Endothelial cell of umbilical vein (primary cell): ENCODE results near the gene C16orf86. TPM values are rescaled to one million over a fixed set of nuclear protein-coding genes. Genes with fewer than 3 reads are reported as not detected.

ENCODE experiments used
- BruUV-seq: library from RNA; stranded (reverse); fragments of 400-500 nt; replicated peaks from 2 replicates; lab custom pipeline; 2021; lab: Mats Ljungman, UMichigan
- CTCF ChIA-PET: fragments of 300-600, 350-600 bp; sonication (Branson Sonifier 250); formaldehyde crosslinking; loops from one replicate; lab custom pipeline; 2021; ENCODE audit warnings: antibody characterized with exemption, inconsistent platforms; lab: Charles Lee
- POLR2A ChIA-PET: fragments of 300-600, 350-600 bp; sonication (Branson Sonifier 250); formaldehyde crosslinking; loops from one replicate; lab custom pipeline; 2021; ENCODE audit warnings: antibody characterized with exemption, inconsistent platforms; lab: Charles Lee
- DNase-seq: peaks from one replicate; pipeline ENCODE4 v3.0.0-alpha.2; 2011; ENCODE audit warnings: low read depth, low spot score
- FAIRE-seq: peaks from 2 replicates; lab custom pipeline; 2011; peaks lifted over from hg19 to GRCh38; lab: Jason Lieb, UNC
- H2AFZ ChIP-seq: 2 replicates; pipeline ENCODE4 v1.6.0; 2012; ENCODE audit warnings: low read depth, low read length, control low read depth, inconsistent platforms
- H3K27ac ChIP-seq: 2 replicates; pipeline ENCODE4 v1.5.1; 2011; ENCODE audit warnings: low read depth, mild to moderate bottlenecking, control low read depth, low read length, moderate library complexity; ENCODE audit not compliant: insufficient read depth
- H3K27me3 ChIP-seq, 2 experiments: 2 replicates each; pipeline versions ENCODE4 v1.6.0 to v1.6.1; 2011; ENCODE audit warnings: low read length in 2 of 2, mixed read lengths in 1 of 2; ENCODE audit not compliant: control insufficient read depth in 2 of 2, insufficient read depth in 2 of 2
- H3K36me3 ChIP-seq, 2 experiments: 2 replicates in 1 of 2; 3 replicates in 1 of 2; pipeline ENCODE4 v1.5.1; 2011; ENCODE audit warnings: low read length in 2 of 2, mild to moderate bottlenecking in 1 of 2, moderate library complexity in 1 of 2; ENCODE audit not compliant: control insufficient read depth in 2 of 2, insufficient read depth in 2 of 2; ENCODE audit errors: extremely low read depth in 1 of 2
- H3K4me1 ChIP-seq: 3 replicates; pipeline ENCODE4 v1.5.1; 2011; ENCODE audit warnings: mild to moderate bottlenecking, low read length; ENCODE audit not compliant: control insufficient read depth, insufficient read depth; ENCODE audit errors: extremely low read depth
- H3K4me2 ChIP-seq: 2 replicates; pipeline ENCODE4 v1.6.1; 2011; ENCODE audit warnings: low read length, control low read depth, mixed read lengths; ENCODE audit not compliant: insufficient read depth
- H3K4me3 ChIP-seq, 3 experiments: fragments of 200-600 bp in 1 of 3; sonication (generic), shearing (Covaris generic) in 1 of 3; replicated peaks in 1 of 3; 2 replicates each; pipeline ENCODE4 v1.5.1; 2011 to 2016; ENCODE audit warnings: control low read depth in 3 of 3, low read length in 3 of 3, mild to moderate bottlenecking in 2 of 3, inconsistent platforms in 1 of 3, low read depth in 1 of 3, moderate library complexity in 1 of 3; ENCODE audit not compliant: insufficient read depth in 1 of 3
- H3K79me2 ChIP-seq: 2 replicates; pipeline ENCODE4 v1.6.0; 2012; ENCODE audit warnings: low read length, inconsistent platforms; ENCODE audit not compliant: control insufficient read depth, insufficient read depth
- H3K9ac ChIP-seq: replicated peaks from 2 replicates; pipeline ENCODE3; 2011; ENCODE audit warnings: low read length, control low read depth; ENCODE audit not compliant: insufficient read depth; ENCODE audit errors: extremely low read depth
- H3K9me1 ChIP-seq: replicated peaks from 3 replicates; pipeline ENCODE4 v1.6.0; 2011; ENCODE audit warnings: mild to moderate bottlenecking, low read length; ENCODE audit not compliant: control insufficient read depth, insufficient read depth; ENCODE audit errors: extremely low read depth
- H3K9me3 ChIP-seq: replicated peaks from 2 replicates; pipeline ENCODE4 v1.5.1; 2012; ENCODE audit warnings: low read length, inconsistent platforms; ENCODE audit not compliant: control insufficient read depth, insufficient read depth
- H4K20me1 ChIP-seq: replicated peaks from 2 replicates; pipeline ENCODE3; 2011; ENCODE audit warnings: mild to moderate bottlenecking, low read length; ENCODE audit not compliant: control insufficient read depth, insufficient read depth; ENCODE audit errors: extremely low read depth
- CTCF ChIP-seq, 2 donors: IDR thresholded peaks; 1 replicate in 1 of 2; 2 replicates in 1 of 2; pipeline ENCODE4 v1.5.1; 2011; ENCODE audit warnings: low read length in 2 of 2, mild to moderate bottlenecking in 2 of 2, moderate library complexity in 2 of 2, control low read depth in 1 of 2, inconsistent platforms in 1 of 2, low read depth in 1 of 2; ENCODE audit not compliant: insufficient read depth in 1 of 2; ENCODE audit errors: extremely low read depth in 1 of 2
- GATA2 ChIP-seq: IDR thresholded peaks from 2 replicates; pipeline ENCODE4 v1.7.0; 2011; ENCODE audit warnings: low read depth, mild to moderate bottlenecking, moderate library complexity, mixed read lengths, low read length; ENCODE audit not compliant: insufficient read length, insufficient read depth
- JUN ChIP-seq: IDR thresholded peaks from 2 replicates; pipeline ENCODE4 v1.6.1; 2011; ENCODE audit warnings: borderline replicate concordance, low read depth; ENCODE audit not compliant: insufficient read length, insufficient read depth
- MAX ChIP-seq: IDR thresholded peaks from 2 replicates; pipeline ENCODE4 v1.6.1; 2011; ENCODE audit not compliant: insufficient read depth, insufficient read length
- POLR2A ChIP-seq: IDR thresholded peaks from 2 replicates; pipeline ENCODE4 v1.6.1; 2012; ENCODE audit warnings: low read depth, mild to moderate bottlenecking, control low read depth, low read length
- dilution Hi-C: fragments of 300-500 bp; cut with MboI; formaldehyde crosslinking; loops from one replicate; pipeline ENCODE4 v1.15.0; 2019; ENCODE audit warnings: low sequenced_read_pairs; ENCODE audit not compliant: extremely low pct_ligation_motif_present
- intact Hi-C: fragments of 100-400 bp; cut with micrococcal nuclease; formaldehyde crosslinking; loops from one replicate; pipeline ENCODE4 v1.10.0; 2022
- polyA plus RNA-seq, 4 experiments: library from polyadenylated mRNA; depleted of rRNA in 3 of 4; stranded (reverse) in 3 of 4; unstranded in 1 of 4; fragments of >200 nt; gene quantifications; 2 replicates each; pipeline versions ENCODE4 v1.2.1 to v1.2.3, GENCODE V29; 2011 to 2012; ENCODE audit warnings: missing spikeins in 1 of 4
- total RNA-seq: library from RNA; stranded (reverse); gene quantifications from 2 replicates; pipeline ENCODE4 v1.2.3, GENCODE V29; 2021

Gene C16orf86
- total and polyA plus RNA-seq, 2 donors (not counting 3 experiments of a cell fraction or from before 2014, with no cell fraction given): 0.62 to 0.98 TPM

- H3K4me1 ChIP-seq: no peaks in the 10 kb centered on the region
- H3K9me3 ChIP-seq: no peaks in the 10 kb centered on the region
- intact Hi-C loops (no loop called here), dilution Hi-C loops (no loop called here)
- DNase-seq (no peak), FAIRE-seq (no peak)
- no peaks in the 10 kb centered on the region for H3K9me1 ChIP-seq
- H3K27ac ChIP-seq: no peak overlapping the region
- no TSS peak for BruUV-seq
- H3K36me3 ChIP-seq: no peaks in the 10 kb centered on the region
- H3K9ac ChIP-seq: no peak overlapping the region
- no peak overlapping the region for H3K4me2 ChIP-seq
- no peak for TF ChIP-seq POLR2A
- no peak for TF ChIP-seq JUN
- TF ChIP-seq GATA2: no peak
- no peak for TF ChIP-seq MAX
- ChIA-PET POLR2A (no interaction called here), CTCF (no interaction called here)
- no peaks in the 10 kb centered on the region for H3K27me3 ChIP-seq
- peaks cover 81% of the 10 kb centered on the region for H3K79me2 ChIP-seq
- no peak overlapping the region for H3K4me3 ChIP-seq
- no peak overlapping the region for H2AFZ ChIP-seq
- H4K20me1 ChIP-seq: peaks cover 8% of the 10 kb centered on the region
These were observed 44.0 kb downstream of the C16orf86 start for GRCh38 chr16:67710607-67711006.

- TF ChIP-seq CTCF (IDR thresholded peaks at IDR 0.05; ENCODE audit: extremely low read depth in 1 of 2, insufficient read depth in 1 of 2, low read depth in 1 of 2, low read length in 2 of 2): no peak
- Histone ChIP-seq H3K4me3 (no peak overlapping the region), H3K4me2 (no peak overlapping the region), H4K20me1 (peaks cover 8% of the 10 kb centered on the region), H3K9ac (no peak overlapping the region), H3K27me3 (no peaks in the 10 kb centered on the region), H3K4me1 (peaks cover 10% of the 10 kb centered on the region), H2AFZ (no peak overlapping the region), H3K9me1 (no peaks in the 10 kb centered on the region), H3K9me3 (no peaks in the 10 kb centered on the region), H3K36me3 (peaks cover 0 to 2% of the 10 kb centered on the region in 2 experiments), H3K27ac (no peak overlapping the region), H3K79me2 (peaks cover 87% of the 10 kb centered on the region)
- BruUV-seq: no TSS peak
- FAIRE-seq (no peak), DNase-seq (no peak)
- POLR2A ChIA-PET: no interaction called here
- intact Hi-C loops: no loop called here
- CTCF ChIA-PET: interaction anchor here (1.3 kb wide), 1 partner anchor 103 kb away, joined by 4 read pairs; no protein-coding TSS in a partner anchor
- dilution Hi-C loops: no loop called here
These were observed 47.1 kb downstream of the C16orf86 start for GRCh38 chr16:67713647-67714273.
